ENCODE data around the gene SYNE2.

The SYNE2 gene

GRCh38 chr14:63902375-63902976, 49.7 kb downstream of the SYNE2 start:
- no peak for DNase-seq
- peaks cover 9% of the 10 kb centered on the region for H3K4me1 ChIP-seq (ENCODE audit: control insufficient read depth, insufficient read depth, low read length, poor library complexity, severe bottlenecking)
- no peaks in the 10 kb centered on the region for H3K27me3 ChIP-seq (replicated peaks; ENCODE audit: control insufficient read depth, insufficient read depth, low read length, poor library complexity, severe bottlenecking)
- no peak overlapping the region for H3K27ac ChIP-seq (ENCODE audit: insufficient read depth, low read length, poor library complexity, severe bottlenecking)
- no peaks in the 10 kb centered on the region for H3K9me3 ChIP-seq (ENCODE audit: control insufficient read depth, low read length)
- no peaks in the 10 kb centered on the region for H3K36me3 ChIP-seq (ENCODE audit: control insufficient read depth, insufficient read depth, low read length)
- H3K4me3 ChIP-seq (ENCODE audit: insufficient read depth, low read depth, low read length, poor library complexity, severe bottlenecking): no peak overlapping the region

- DNase-seq: no peak
- Histone ChIP-seq H3K27me3 (replicated peaks; ENCODE audit: control insufficient read depth, insufficient read depth, low read length, poor library complexity, severe bottlenecking) (no peaks in the 10 kb centered on the region), H3K4me3 (ENCODE audit: insufficient read depth, low read depth, low read length, poor library complexity, severe bottlenecking) (no peak overlapping the region), H3K36me3 (ENCODE audit: control insufficient read depth, insufficient read depth, low read length) (no peaks in the 10 kb centered on the region), H3K9me3 (ENCODE audit: control insufficient read depth, low read length) (no peaks in the 10 kb centered on the region), H3K4me1 (ENCODE audit: control insufficient read depth, insufficient read depth, low read length, poor library complexity, severe bottlenecking) (peaks cover 15% of the 10 kb centered on the region), H3K27ac (ENCODE audit: insufficient read depth, low read length, poor library complexity, severe bottlenecking) (no peak overlapping the region)
Observed at GRCh38 chr14:63904724-63905123, 51.9 kb downstream of the SYNE2 start.

- DNase-seq: no peak
- no peaks in the 10 kb centered on the region for H3K9me3 ChIP-seq (ENCODE audit: control insufficient read depth, low read length)
- no peaks in the 10 kb centered on the region for H3K27me3 ChIP-seq (replicated peaks; ENCODE audit: control insufficient read depth, insufficient read depth, low read length, poor library complexity, severe bottlenecking)
- no peak overlapping the region for H3K27ac ChIP-seq (ENCODE audit: insufficient read depth, low read length, poor library complexity, severe bottlenecking)
- H3K4me3 ChIP-seq (ENCODE audit: insufficient read depth, low read depth, low read length, poor library complexity, severe bottlenecking): no peak overlapping the region
- peaks cover 12% of the 10 kb centered on the region for H3K4me1 ChIP-seq (ENCODE audit: control insufficient read depth, insufficient read depth, low read length, poor library complexity, severe bottlenecking)
- no peaks in the 10 kb centered on the region for H3K36me3 ChIP-seq (ENCODE audit: control insufficient read depth, insufficient read depth, low read length)
Observed at GRCh38 chr14:63905370-63905769, 52.6 kb downstream of the SYNE2 start.

GRCh38 chr14:63908667-63909264, 56.0 kb downstream of the SYNE2 start:
- Histone ChIP-seq H3K4me3 (ENCODE audit: insufficient read depth, low read depth, low read length, poor library complexity, severe bottlenecking) (peak overlapping the region; percentile 0), H3K27me3 (replicated peaks; ENCODE audit: control insufficient read depth, insufficient read depth, low read length, poor library complexity, severe bottlenecking) (no peaks in the 10 kb centered on the region), H3K4me1 (ENCODE audit: control insufficient read depth, insufficient read depth, low read length, poor library complexity, severe bottlenecking) (peaks cover 8% of the 10 kb centered on the region), H3K27ac (ENCODE audit: insufficient read depth, low read length, poor library complexity, severe bottlenecking) (no peak overlapping the region), H3K9me3 (ENCODE audit: control insufficient read depth, low read length) (no peaks in the 10 kb centered on the region), H3K36me3 (ENCODE audit: control insufficient read depth, insufficient read depth, low read length) (no peaks in the 10 kb centered on the region)
- no peak for DNase-seq

GRCh38 chr14:63909984-63910383, 57.2 kb downstream of the SYNE2 start:
- DNase-seq: no peak
- H3K36me3 ChIP-seq (ENCODE audit: control insufficient read depth, insufficient read depth, low read length): no peaks in the 10 kb centered on the region
- no peaks in the 10 kb centered on the region for H3K9me3 ChIP-seq (ENCODE audit: control insufficient read depth, low read length)
- H3K27me3 ChIP-seq (replicated peaks; ENCODE audit: control insufficient read depth, insufficient read depth, low read length, poor library complexity, severe bottlenecking): no peaks in the 10 kb centered on the region
- H3K4me1 ChIP-seq (ENCODE audit: control insufficient read depth, insufficient read depth, low read length, poor library complexity, severe bottlenecking): peaks cover 8% of the 10 kb centered on the region
- no peak overlapping the region for H3K4me3 ChIP-seq (ENCODE audit: insufficient read depth, low read depth, low read length, poor library complexity, severe bottlenecking)
- no peak overlapping the region for H3K27ac ChIP-seq (ENCODE audit: insufficient read depth, low read length, poor library complexity, severe bottlenecking)

GRCh38 chr14:63910583-63911363, 58.0 kb downstream of the SYNE2 start:
- H3K4me1 ChIP-seq (ENCODE audit: control insufficient read depth, insufficient read depth, low read length, poor library complexity, severe bottlenecking): peaks cover 8% of the 10 kb centered on the region
- no peak overlapping the region for H3K27ac ChIP-seq (ENCODE audit: insufficient read depth, low read length, poor library complexity, severe bottlenecking)
- no peaks in the 10 kb centered on the region for H3K36me3 ChIP-seq (ENCODE audit: control insufficient read depth, insufficient read depth, low read length)
- H3K27me3 ChIP-seq (replicated peaks; ENCODE audit: control insufficient read depth, insufficient read depth, low read length, poor library complexity, severe bottlenecking): no peaks in the 10 kb centered on the region
- no peaks in the 10 kb centered on the region for H3K9me3 ChIP-seq (ENCODE audit: control insufficient read depth, low read length)
- H3K4me3 ChIP-seq (ENCODE audit: insufficient read depth, low read depth, low read length, poor library complexity, severe bottlenecking): no peak overlapping the region
- no peak for DNase-seq

GRCh38 chr14:63911404-63911803, 58.6 kb downstream of the SYNE2 start:
- no peak overlapping the region for H3K4me3 ChIP-seq (ENCODE audit: insufficient read depth, low read depth, low read length, poor library complexity, severe bottlenecking)

GRCh38 chr14:63912286-63912685, 59.5 kb downstream of the SYNE2 start:
- H3K36me3 ChIP-seq (ENCODE audit: control insufficient read depth, insufficient read depth, low read length): no peaks in the 10 kb centered on the region
- peaks cover 8% of the 10 kb centered on the region for H3K4me1 ChIP-seq (ENCODE audit: control insufficient read depth, insufficient read depth, low read length, poor library complexity, severe bottlenecking)
- no peaks in the 10 kb centered on the region for H3K9me3 ChIP-seq (ENCODE audit: control insufficient read depth, low read length)
- H3K27me3 ChIP-seq (replicated peaks; ENCODE audit: control insufficient read depth, insufficient read depth, low read length, poor library complexity, severe bottlenecking): no peaks in the 10 kb centered on the region
- H3K4me3 ChIP-seq (ENCODE audit: insufficient read depth, low read depth, low read length, poor library complexity, severe bottlenecking): no peak overlapping the region
- no peak for DNase-seq
- no peak overlapping the region for H3K27ac ChIP-seq (ENCODE audit: insufficient read depth, low read length, poor library complexity, severe bottlenecking)

More at GRCh38 chr14:63911404-63911803, 58.6 kb downstream of the SYNE2 start:
- Histone ChIP-seq H3K27me3 (replicated peaks; ENCODE audit: control insufficient read depth, insufficient read depth, low read length, poor library complexity, severe bottlenecking) (no peaks in the 10 kb centered on the region), H3K27ac (ENCODE audit: insufficient read depth, low read length, poor library complexity, severe bottlenecking) (no peak overlapping the region), H3K4me1 (ENCODE audit: control insufficient read depth, insufficient read depth, low read length, poor library complexity, severe bottlenecking) (peaks cover 8% of the 10 kb centered on the region), H3K9me3 (ENCODE audit: control insufficient read depth, low read length) (no peaks in the 10 kb centered on the region), H3K36me3 (ENCODE audit: control insufficient read depth, insufficient read depth, low read length) (no peaks in the 10 kb centered on the region)
- DNase-seq: no peak

- H3K9me3 ChIP-seq (ENCODE audit: control insufficient read depth, low read length): no peaks in the 10 kb centered on the region
- H3K27ac ChIP-seq (ENCODE audit: insufficient read depth, low read length, poor library complexity, severe bottlenecking): no peak overlapping the region
- no peaks in the 10 kb centered on the region for H3K4me1 ChIP-seq (ENCODE audit: control insufficient read depth, insufficient read depth, low read length, poor library complexity, severe bottlenecking)
- H3K36me3 ChIP-seq (ENCODE audit: control insufficient read depth, insufficient read depth, low read length): peaks cover 4% of the 10 kb centered on the region
- H3K27me3 ChIP-seq (replicated peaks; ENCODE audit: control insufficient read depth, insufficient read depth, low read length, poor library complexity, severe bottlenecking): no peaks in the 10 kb centered on the region
- no peak for DNase-seq
- no peak overlapping the region for H3K4me3 ChIP-seq (ENCODE audit: insufficient read depth, low read depth, low read length, poor library complexity, severe bottlenecking)
Observed at GRCh38 chr14:63918411-63918810, 65.6 kb downstream of the SYNE2 start.

Measured in effector memory CD4-positive, alpha-beta T cell (primary cell).